ENCODE measurements around the gene SUPT4H1.
A peak's percentile ranks its signal among the peaks of the same experiment; 100 is the strongest.

Gene SUPT4H1

GRCh38 chr17:58352596-58353388 lies 791 bp upstream of the SUPT4H1 start:
- no peak for DNase-seq
- peak overlapping the region; percentile 66 for H2AFZ ChIP-seq (ENCODE audit: low read depth, low read length)
- H4K20me1 ChIP-seq (ENCODE audit: insufficient read depth, low read length) = peaks cover 32% of the 10 kb centered on the region
- peak overlapping the region; percentile 92 to 96; a peak in 3 of 4 replicates for H3K4me3 ChIP-seq (ENCODE audit: low read depth in 1 of 2, low read length in 2 of 2)
- H3K27ac ChIP-seq (ENCODE audit: low read length) = peak overlapping the region; percentile 94
- H3K79me2 ChIP-seq (ENCODE audit: insufficient read depth, low read length) = peaks cover 51% of the 10 kb centered on the region
- H3K27me3 ChIP-seq (ENCODE audit: insufficient read depth, low read length, poor library complexity) = no peaks in the 10 kb centered on the region
- peak overlapping the region; percentile 75 for H3K9ac ChIP-seq (ENCODE audit: low read depth, low read length)
- H3K4me1 ChIP-seq (ENCODE audit: insufficient read depth, low read length) = peaks cover 48% of the 10 kb centered on the region
- H3K4me2 ChIP-seq (ENCODE audit: insufficient read depth, low read length) = peak overlapping the region; percentile 77
- ATAC-seq (ENCODE audit: insufficient read depth, low read depth) = no peak
- H3K36me3 ChIP-seq (ENCODE audit: insufficient read depth, low read length) = peaks cover 45% of the 10 kb centered on the region
- no peak for TF ChIP-seq CTCF (IDR thresholded peaks at IDR 0.05; ENCODE audit: borderline replicate concordance, extremely low read depth, low read length, poor library complexity, severe bottlenecking)
- TF ChIP-seq EZH2 (IDR thresholded peaks at IDR 0.05; ENCODE audit: borderline replicate concordance, low read depth, low read length, severe bottlenecking) = no peak
- no peaks in the 10 kb centered on the region for H3K9me3 ChIP-seq (ENCODE audit: insufficient read depth, low read length, severe bottlenecking)

GRCh38 chr17:58351182-58351581 lies 819 bp downstream of the SUPT4H1 start:
- H3K4me3 ChIP-seq (ENCODE audit: low read depth in 1 of 2, low read length in 2 of 2) = peak overlapping the region; percentile 92 to 96; a peak in 3 of 4 replicates
- H3K27ac ChIP-seq (ENCODE audit: low read length) = peak overlapping the region; percentile 94
- peaks cover 68% of the 10 kb centered on the region for H3K79me2 ChIP-seq (ENCODE audit: insufficient read depth, low read length)
- TF ChIP-seq EZH2 (IDR thresholded peaks at IDR 0.05; ENCODE audit: borderline replicate concordance, low read depth, low read length, severe bottlenecking) (no peak), CTCF (IDR thresholded peaks at IDR 0.05; ENCODE audit: borderline replicate concordance, extremely low read depth, low read length, poor library complexity, severe bottlenecking) (no peak)
- no peaks in the 10 kb centered on the region for H3K9me3 ChIP-seq (ENCODE audit: insufficient read depth, low read length, severe bottlenecking)
- H3K36me3 ChIP-seq (ENCODE audit: insufficient read depth, low read length) = peaks cover 61% of the 10 kb centered on the region
- H2AFZ ChIP-seq (ENCODE audit: low read depth, low read length) = no peak overlapping the region
- H3K4me1 ChIP-seq (ENCODE audit: insufficient read depth, low read length) = peaks cover 64% of the 10 kb centered on the region
- peak overlapping the region; percentile 75 for H3K9ac ChIP-seq (ENCODE audit: low read depth, low read length)
- H3K4me2 ChIP-seq (ENCODE audit: insufficient read depth, low read length) = peak overlapping the region; percentile 77
- peaks cover 41% of the 10 kb centered on the region for H4K20me1 ChIP-seq (ENCODE audit: insufficient read depth, low read length)
- no peak for DNase-seq
- ATAC-seq (ENCODE audit: insufficient read depth, low read depth) = no peak
- no peaks in the 10 kb centered on the region for H3K27me3 ChIP-seq (ENCODE audit: insufficient read depth, low read length, poor library complexity)

- ATAC-seq (ENCODE audit: insufficient read depth, low read depth) = no peak
- DNase-seq = no peak
- Histone ChIP-seq H2AFZ (ENCODE audit: low read depth, low read length) (no peak overlapping the region), H3K79me2 (ENCODE audit: insufficient read depth, low read length) (peaks cover 95% of the 10 kb centered on the region), H3K9ac (ENCODE audit: low read depth, low read length) (0 out of 2 replicates have a peak overlapping the region, but pooled peaks have one; percentile 5), H3K36me3 (ENCODE audit: insufficient read depth, low read length) (peaks cover 74% of the 10 kb centered on the region), H3K4me2 (ENCODE audit: insufficient read depth, low read length) (peak overlapping the region; percentile 53; the same call in 1 of the 2 replicates), H3K27me3 (ENCODE audit: insufficient read depth, low read length, poor library complexity) (no peaks in the 10 kb centered on the region), H3K9me3 (ENCODE audit: insufficient read depth, low read length, severe bottlenecking) (no peaks in the 10 kb centered on the region), H3K27ac (ENCODE audit: low read length) (peak overlapping the region; percentile 26; the same call in 1 of the 2 replicates), H3K4me1 (ENCODE audit: insufficient read depth, low read length) (peaks cover 92% of the 10 kb centered on the region), H4K20me1 (ENCODE audit: insufficient read depth, low read length) (peaks cover 51% of the 10 kb centered on the region), H3K4me3 (ENCODE audit: low read depth in 1 of 2, low read length in 2 of 2) (no peak overlapping the region)
- TF ChIP-seq CTCF (IDR thresholded peaks at IDR 0.05; ENCODE audit: borderline replicate concordance, extremely low read depth, low read length, poor library complexity, severe bottlenecking) (no peak), EZH2 (IDR thresholded peaks at IDR 0.05; ENCODE audit: borderline replicate concordance, low read depth, low read length, severe bottlenecking) (no peak)
Measured at GRCh38 chr17:58348038-58348437, 4.0 kb downstream of the SUPT4H1 start.
